ENCODE results near the gene CLCN5.

CLCN5 gene

GRCh38 chrX:49922291-49923241, at the start of gene CLCN5:
Gene CLCN5, plus strand, starts transcription at chrX:49922596. Its CDS starts 2,703 bp downstream, at chrX:49925299.
- peak; percentile 88 for DNase-seq

- DNase-seq: peak; percentile 5
Measured at GRCh38 chrX:49876750-49877149, 45.6 kb upstream of the CLCN5 start.

GRCh38 chrX:49877397-49878101, 44.8 kb upstream of the CLCN5 start:
- no peak for DNase-seq

GRCh38 chrX:49878128-49878833, 44.1 kb upstream of the CLCN5 start:
- DNase-seq: no peak

GRCh38 chrX:49878834-49879655, 43.4 kb upstream of the CLCN5 start, which contains the start of gene USP27X:
Gene USP27X, plus strand, starts transcription at chrX:49879484. Its CDS starts 824 bp downstream, at chrX:49880308.
- peak; percentile 64 for DNase-seq

- DNase-seq: no peak
Measured at GRCh38 chrX:49879656-49880277, 42.6 kb upstream of the CLCN5 start.

GRCh38 chrX:49880668-49881067, 41.7 kb upstream of the CLCN5 start:
- DNase-seq: no peak

GRCh38 chrX:49884290-49884862, 38.0 kb upstream of the CLCN5 start:
- DNase-seq: peak; percentile 18

- no peak for DNase-seq
Measured at GRCh38 chrX:49892542-49892941, 29.9 kb upstream of the CLCN5 start.

GRCh38 chrX:49896951-49897350, 25.4 kb upstream of the CLCN5 start:
- no peak for DNase-seq

- no peak for DNase-seq
Measured at GRCh38 chrX:49901048-49901447, 21.3 kb upstream of the CLCN5 start.

GRCh38 chrX:49910344-49910743, 12.1 kb upstream of the CLCN5 start:
- no peak for DNase-seq

GRCh38 chrX:49912086-49912485, 10.3 kb upstream of the CLCN5 start:
- DNase-seq: no peak

- no peak for DNase-seq
Measured at GRCh38 chrX:49912861-49913260, 9.5 kb upstream of the CLCN5 start.

GRCh38 chrX:49915361-49916222, 6.8 kb upstream of the CLCN5 start:
- peak; percentile 23 for DNase-seq

GRCh38 chrX:49919617-49920016, 2.8 kb upstream of the CLCN5 start:
- no peak for DNase-seq

- DNase-seq: no peak
Measured at GRCh38 chrX:49921109-49921508, 1.3 kb upstream of the CLCN5 start.

GRCh38 chrX:49925176-49925575, 2.8 kb downstream of the CLCN5 start:
- DNase-seq: no peak

- no peak for DNase-seq
Measured at GRCh38 chrX:49930039-49930438, 7.6 kb downstream of the CLCN5 start.

- DNase-seq: no peak
Measured at GRCh38 chrX:49932791-49933190, 10.4 kb downstream of the CLCN5 start.

Measured in NCI-H226 (cell line).